ENCODE results near the gene FECH.
"Not testable (repeated sequence)": the region's sequence is repeated elsewhere in the genome, so short reads cannot be mapped to it uniquely, and the experiment has no call there.

The FECH gene

DNA sequence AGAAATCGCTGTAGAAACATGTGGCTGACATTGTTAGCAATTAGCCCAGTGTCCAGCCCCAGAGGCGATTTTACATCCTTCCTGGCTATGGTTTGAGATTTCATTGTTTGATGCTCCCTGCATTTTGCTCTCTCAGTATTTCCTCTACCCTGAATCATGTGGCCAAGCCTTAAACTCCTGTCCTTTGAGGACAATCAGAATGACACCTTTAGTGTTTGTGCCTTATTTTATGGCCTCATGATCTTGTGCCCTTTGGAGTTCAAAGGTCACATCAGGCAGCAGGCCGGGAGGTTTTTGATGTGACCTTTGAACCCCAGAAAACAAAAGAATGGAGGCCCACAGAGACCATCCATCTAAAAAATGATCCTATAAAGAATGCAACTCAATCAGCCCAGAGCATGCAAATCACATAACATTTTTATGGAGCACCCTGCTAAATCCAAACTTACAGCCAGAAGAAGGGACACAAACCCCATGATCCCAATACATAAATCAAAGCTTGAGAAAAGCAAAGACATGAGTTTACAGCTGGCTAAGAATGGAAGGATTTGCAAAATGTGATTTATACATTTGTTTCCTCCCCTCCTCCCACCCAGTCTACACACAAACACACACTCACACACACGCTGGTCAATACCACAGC lies 52.5 kb downstream of the FECH start:
- TF ChIP-seq, protein P1, sequence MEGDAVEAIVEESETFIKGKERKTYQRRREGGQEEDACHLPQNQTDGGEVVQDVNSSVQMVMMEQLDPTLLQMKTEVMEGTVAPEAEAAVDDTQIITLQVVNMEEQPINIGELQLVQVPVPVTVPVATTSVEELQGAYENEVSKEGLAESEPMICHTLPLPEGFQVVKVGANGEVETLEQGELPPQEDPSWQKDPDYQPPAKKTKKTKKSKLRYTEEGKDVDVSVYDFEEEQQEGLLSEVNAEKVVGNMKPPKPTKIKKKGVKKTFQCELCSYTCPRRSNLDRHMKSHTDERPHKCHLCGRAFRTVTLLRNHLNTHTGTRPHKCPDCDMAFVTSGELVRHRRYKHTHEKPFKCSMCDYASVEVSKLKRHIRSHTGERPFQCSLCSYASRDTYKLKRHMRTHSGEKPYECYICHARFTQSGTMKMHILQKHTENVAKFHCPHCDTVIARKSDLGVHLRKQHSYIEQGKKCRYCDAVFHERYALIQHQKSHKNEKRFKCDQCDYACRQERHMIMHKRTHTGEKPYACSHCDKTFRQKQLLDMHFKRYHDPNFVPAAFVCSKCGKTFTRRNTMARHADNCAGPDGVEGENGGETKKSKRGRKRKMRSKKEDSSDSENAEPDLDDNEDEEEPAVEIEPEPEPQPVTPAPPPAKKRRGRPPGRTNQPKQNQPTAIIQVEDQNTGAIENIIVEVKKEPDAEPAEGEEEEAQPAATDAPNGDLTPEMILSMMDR (IDR thresholded peaks at IDR 0.05; ENCODE audit: low read depth, low read length), result no peak
- Histone ChIP-seq H3K9me3 (ENCODE audit: severe bottlenecking) (no peaks in the 10 kb centered on the region), H3K27ac (peak overlapping the region; percentile 41; the same call in 1 of the 2 replicates), H3K27me3 (ENCODE audit: insufficient read depth, low read depth, severe bottlenecking) (no peaks in the 10 kb centered on the region), H3K36me3 (no peaks in the 10 kb centered on the region), H3K4me3 (ENCODE audit: low read depth, low read length) (no peak overlapping the region)
- no peak for DNase-seq

DNA sequence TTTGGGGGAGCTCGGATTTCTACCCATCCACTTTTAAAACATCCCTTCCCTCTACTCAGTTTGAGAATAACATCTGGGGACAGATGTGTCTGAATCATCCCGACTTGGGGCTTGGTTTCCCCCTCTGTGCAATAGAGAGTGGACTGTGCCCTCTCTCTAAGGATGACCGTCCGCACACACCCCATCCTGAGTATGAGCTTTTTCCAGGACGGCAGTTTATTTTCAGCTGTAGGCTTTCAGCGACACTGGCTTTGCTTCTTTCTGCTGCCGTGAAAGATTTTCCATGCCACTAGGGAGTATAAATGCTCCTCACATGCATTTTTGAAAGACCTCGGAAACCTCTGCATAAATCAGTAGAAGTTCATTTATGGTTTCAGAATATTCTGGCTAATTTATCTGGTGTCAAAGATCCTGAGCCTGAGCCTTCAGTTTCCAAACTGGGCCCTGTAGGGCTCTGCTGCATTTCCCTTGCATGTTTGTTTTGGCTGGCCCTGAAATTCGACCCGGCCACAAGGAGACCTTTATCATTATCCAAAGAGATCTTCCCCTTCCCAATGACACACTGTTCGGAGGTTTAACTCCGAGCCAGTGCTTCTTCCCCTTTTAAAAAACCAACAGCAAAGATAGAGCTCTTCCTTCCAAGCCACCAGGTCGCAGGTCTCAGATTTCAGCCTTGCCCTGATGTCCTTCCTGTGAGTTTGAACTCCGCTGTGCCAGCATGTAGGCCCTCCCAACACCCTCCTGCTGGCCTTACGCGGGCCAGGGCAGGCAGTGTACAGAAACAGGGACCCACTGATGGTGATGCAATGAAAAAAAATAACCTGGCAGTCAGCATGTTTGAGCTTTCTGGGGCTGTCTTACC lies 53.3 kb downstream of the FECH start:
- Histone ChIP-seq H3K9me3 (ENCODE audit: severe bottlenecking) (no peaks in the 10 kb centered on the region), H3K27ac (no peak overlapping the region), H3K4me3 (ENCODE audit: low read depth, low read length) (no peak overlapping the region), H3K27me3 (ENCODE audit: insufficient read depth, low read depth, severe bottlenecking) (no peaks in the 10 kb centered on the region), H3K36me3 (no peaks in the 10 kb centered on the region)
- no peak for DNase-seq
- TF ChIP-seq, protein P1 (IDR thresholded peaks at IDR 0.05; ENCODE audit: low read depth, low read length), result no peak

DNA sequence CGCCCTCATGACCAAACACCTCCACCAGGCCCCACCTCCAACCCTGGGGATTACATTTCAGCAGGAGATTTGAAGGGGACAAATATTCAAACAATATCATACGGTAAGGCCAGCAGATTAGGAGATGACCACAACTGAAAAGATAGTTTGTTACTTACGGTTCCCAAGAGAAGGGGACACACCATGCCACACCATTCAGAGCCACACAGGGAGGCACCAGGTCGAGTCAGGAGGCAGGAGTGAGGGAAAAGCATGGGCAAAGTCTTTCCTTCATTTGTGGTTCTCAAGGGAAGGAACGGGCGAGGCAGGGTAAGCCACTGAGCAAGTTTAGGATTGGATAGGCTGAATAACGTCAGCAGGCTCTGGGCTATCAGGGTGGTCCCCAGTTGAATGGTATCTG lies 57.4 kb downstream of the FECH start:
- Histone ChIP-seq H3K36me3 (no peaks in the 10 kb centered on the region), H3K4me3 (ENCODE audit: low read depth, low read length) (no peak overlapping the region), H3K27me3 (ENCODE audit: insufficient read depth, low read depth, severe bottlenecking) (no peaks in the 10 kb centered on the region), H3K27ac (no peak overlapping the region), H3K9me3 (ENCODE audit: severe bottlenecking) (peaks cover 2% of the 10 kb centered on the region)
- TF ChIP-seq, protein P1 (IDR thresholded peaks at IDR 0.05; ENCODE audit: low read depth, low read length), result no peak
- DNase-seq, result no peak

DNA sequence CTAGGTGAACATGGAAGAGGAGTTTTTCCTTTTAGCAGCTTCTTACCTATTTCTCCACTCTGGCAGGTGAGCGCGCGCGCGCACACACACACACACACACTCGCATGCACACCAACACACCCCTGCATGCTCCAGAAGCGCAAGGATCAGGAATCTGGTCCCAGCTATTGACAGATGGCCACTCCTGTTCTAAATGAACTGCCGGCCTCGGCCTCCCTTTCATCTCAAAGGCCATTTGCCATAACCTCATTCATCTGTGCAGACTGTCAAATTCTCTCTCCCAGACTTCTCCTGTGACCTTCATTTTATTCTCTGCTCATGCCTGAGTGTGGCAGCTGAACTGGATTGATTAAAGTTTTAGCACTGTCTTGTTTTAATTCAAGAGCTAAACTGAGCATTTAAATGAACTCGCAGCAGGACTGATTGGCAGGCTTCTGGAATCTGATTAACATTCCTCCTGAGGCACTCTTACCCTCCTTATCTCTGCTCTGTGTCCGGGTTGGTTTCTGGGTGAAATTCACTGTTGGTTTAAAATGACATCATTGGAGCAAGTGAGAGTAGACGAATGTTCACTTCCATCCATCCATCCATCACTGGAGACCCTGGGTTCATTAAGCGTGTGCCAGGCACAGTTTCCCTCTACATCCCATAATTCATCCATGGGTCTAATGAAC lies 58.8 kb downstream of the FECH start:
- peak; percentile 43 for DNase-seq
- no peaks in the 10 kb centered on the region for H3K36me3 ChIP-seq
- no peaks in the 10 kb centered on the region for H3K27me3 ChIP-seq (ENCODE audit: insufficient read depth, low read depth, severe bottlenecking)
- no peak overlapping the region for H3K4me3 ChIP-seq (ENCODE audit: low read depth, low read length)
- peaks cover 2% of the 10 kb centered on the region for H3K9me3 ChIP-seq (ENCODE audit: severe bottlenecking)
- no peak overlapping the region for H3K27ac ChIP-seq
- TF ChIP-seq, protein P1 (IDR thresholded peaks at IDR 0.05; ENCODE audit: low read depth, low read length), result no peak

DNA sequence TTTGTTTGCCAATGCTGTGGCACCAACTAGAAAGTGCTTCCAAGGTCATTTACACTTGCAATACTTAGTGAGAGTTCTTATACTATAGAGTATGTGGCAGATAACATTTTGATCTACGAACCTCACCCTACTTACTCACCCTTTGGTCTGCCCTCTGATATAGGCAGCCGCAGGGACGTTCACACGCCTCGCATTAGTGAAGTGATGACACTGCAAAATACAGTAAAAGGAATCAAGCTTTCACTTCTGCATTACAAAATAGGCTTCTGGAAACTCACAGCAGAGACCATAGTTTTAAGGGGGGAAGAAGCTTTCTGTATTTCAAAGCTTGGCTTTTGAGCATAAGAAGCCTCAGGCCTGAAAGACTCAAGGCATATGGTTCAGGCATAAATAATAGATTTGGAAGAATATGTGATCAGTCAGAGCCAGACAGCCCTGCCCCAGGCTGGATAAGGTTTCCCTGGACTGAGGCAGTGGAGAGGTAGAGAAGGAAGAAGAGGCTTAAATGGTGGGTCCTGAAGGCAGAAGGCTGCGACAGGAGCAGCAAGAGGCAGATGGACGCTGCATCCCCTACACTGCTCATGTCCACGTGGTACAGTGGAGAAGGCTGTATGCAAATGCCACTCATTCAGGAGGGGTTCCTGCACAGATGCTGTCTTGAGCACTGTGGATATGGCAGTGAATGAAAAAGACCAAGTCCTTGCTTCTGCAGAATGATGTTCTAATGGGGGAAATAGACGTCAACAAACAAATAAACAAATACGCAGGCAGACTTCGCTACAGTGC lies 63.1 kb downstream of the FECH start:
- Histone ChIP-seq H3K36me3 (no peaks in the 10 kb centered on the region), H3K9me3 (ENCODE audit: severe bottlenecking) (peaks cover 2% of the 10 kb centered on the region), H3K27ac (peak overlapping the region; percentile 17), H3K4me3 (ENCODE audit: low read depth, low read length) (no peak overlapping the region), H3K27me3 (ENCODE audit: insufficient read depth, low read depth, severe bottlenecking) (no peaks in the 10 kb centered on the region)
- peak; percentile 62 for DNase-seq
- TF ChIP-seq, protein P1 (IDR thresholded peaks at IDR 0.05; ENCODE audit: low read depth, low read length), result no peak

DNA sequence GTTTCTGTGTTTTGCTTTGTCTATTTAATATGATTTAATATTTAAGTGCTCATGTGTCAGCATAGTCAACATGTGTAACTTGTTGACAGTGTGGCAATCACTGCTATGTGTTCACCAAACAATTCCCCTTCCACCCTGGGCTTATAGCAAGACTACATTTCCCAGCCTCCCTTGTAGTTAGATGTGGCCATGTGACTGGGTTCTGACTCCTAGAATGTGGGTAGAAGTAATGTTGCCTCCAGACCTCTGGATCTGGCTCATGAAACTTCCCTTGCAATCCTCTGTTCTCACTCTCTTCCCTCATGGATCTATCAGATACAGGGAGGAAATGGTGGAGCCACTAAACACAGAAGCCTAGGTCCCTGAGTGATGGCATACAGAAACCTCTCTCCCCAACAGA lies 64.2 kb downstream of the FECH start:
- H3K27ac ChIP-seq; H3K4me3 ChIP-seq (ENCODE audit: low read depth, low read length); H3K9me3 ChIP-seq (ENCODE audit: severe bottlenecking); DNase-seq; H3K27me3 ChIP-seq (ENCODE audit: insufficient read depth, low read depth, severe bottlenecking); H3K36me3 ChIP-seq: not testable (repeated sequence)

Data from WERI-Rb-1 (cell line).